GM12878 (cell line): ENCODE data around the gene ZNF615. TPM values are rescaled to one million over a fixed set of nuclear protein-coding genes. Genes with fewer than 3 reads are reported as not detected.

Source experiments
- ATAC-seq: fragments of 200-7000 bp; cut with Tn5 transposase; 3 replicates; pipeline ENCODE4 v1.9.1; 2020; ENCODE audit warnings: mild to moderate bottlenecking, moderate library complexity
- BruUV-seq: library from RNA; stranded (reverse); fragments of 400-500 nt; replicated peaks from 2 replicates; lab custom pipeline; 2021; lab: Mats Ljungman, UMichigan
- CTCF ChIA-PET: fragments of 300-600 bp; sonication (Branson Sonifier 250); formaldehyde crosslinking; extraction: SDS; loops from one replicate; lab custom pipeline; 2021; ENCODE audit warnings: inconsistent platforms; lab: Yijun Ruan, JAX
- POLR2A ChIA-PET: fragments of 350-600 bp; formaldehyde crosslinking; extraction: SDS; loops from one replicate; lab custom pipeline; 2021; ENCODE audit warnings: inconsistent platforms; lab: Charles Lee
- RAD21 ChIA-PET: fragments of 300-600 bp; sonication (Branson Sonifier 250); formaldehyde crosslinking; loops from one replicate; lab custom pipeline; 2023; ENCODE audit warnings: antibody characterized with exemption; ENCODE audit not compliant: unreplicated experiment; lab: Charles Lee
- SMC1A ChIA-PET: fragments of 300-600 bp; sonication (Branson Sonifier 250); formaldehyde crosslinking; loops from one replicate; lab custom pipeline; 2023; ENCODE audit not compliant: unreplicated experiment, uncharacterized antibody; lab: Charles Lee
- DNase-seq: peaks from one replicate; pipeline ENCODE4 v3.0.0-alpha.2; 2011; ENCODE audit warnings: low read depth, low spot score
- FAIRE-seq: peaks from 3 replicates; lab custom pipeline; 2011; peaks lifted over from hg19 to GRCh38; lab: Jason Lieb, UNC
- H2AFZ ChIP-seq: 2 replicates; pipeline ENCODE4 v1.6.0; 2011; ENCODE audit warnings: low read depth, low read length, control low read depth; ENCODE audit not compliant: control insufficient read depth
- H3K27ac ChIP-seq: 2 replicates; pipeline ENCODE4 v1.5.1; 2011; ENCODE audit warnings: control low read depth; ENCODE audit not compliant: control insufficient read depth, insufficient read depth
- H3K27me3 ChIP-seq, 2 experiments: replicated peaks in 1 of 2; 2 replicates each; pipeline versions ENCODE4 v1.6.0 to v1.6.1; 2011; ENCODE audit warnings: low read length in 1 of 2; ENCODE audit not compliant: control insufficient read depth in 2 of 2, insufficient read depth in 2 of 2
- H3K36me3 ChIP-seq, 2 experiments: 2 replicates each; pipeline ENCODE4 v1.5.1; 2011; ENCODE audit warnings: low read length in 1 of 2; ENCODE audit not compliant: control insufficient read depth in 2 of 2, insufficient read depth in 2 of 2
- H3K4me1 ChIP-seq: 2 replicates; pipeline ENCODE4 v1.6.1; 2011; ENCODE audit warnings: mild to moderate bottlenecking, low read length, moderate library complexity, mixed read lengths; ENCODE audit not compliant: control insufficient read depth, insufficient read depth
- H3K4me2 ChIP-seq: 2 replicates; pipeline ENCODE4 v1.6.0; 2011; ENCODE audit warnings: control low read depth; ENCODE audit not compliant: control insufficient read depth, insufficient read depth
- H3K4me3 ChIP-seq: fragments of 200-600 bp; sonication (generic); 2 replicates; pipeline ENCODE4 v1.5.1; 2016
- H3K79me2 ChIP-seq: 2 replicates; pipeline ENCODE4 v1.6.0; 2011; ENCODE audit warnings: low read length; ENCODE audit not compliant: control insufficient read depth, insufficient read depth
- H3K9ac ChIP-seq: 2 replicates; pipeline ENCODE4 v1.8.0; 2011; ENCODE audit warnings: low read length, control low read depth, mixed read lengths; ENCODE audit not compliant: control insufficient read depth, insufficient read depth
- H3K9me3 ChIP-seq: replicated peaks from 3 replicates; pipeline ENCODE4 v1.5.1; 2011; ENCODE audit warnings: mild to moderate bottlenecking, low read length; ENCODE audit not compliant: control insufficient read depth, insufficient read depth
- H4K20me1 ChIP-seq: 2 replicates; pipeline ENCODE4 v1.6.0; 2011; ENCODE audit not compliant: control insufficient read depth, insufficient read depth
- BHLHE40 ChIP-seq, 2 experiments: fragments of 450-650 bp in 1 of 2; IDR thresholded peaks; 2 replicates each; pipeline ENCODE4 v1.6.1; 2011 to 2017; ENCODE audit warnings: low read depth in 2 of 2, borderline replicate concordance in 1 of 2, improper control_type of control experiment in 1 of 2, low read length in 1 of 2, mild to moderate bottlenecking in 1 of 2
- CBX5 ChIP-seq: sonication (generic); IDR thresholded peaks from 2 replicates; pipeline ENCODE4 v1.6.1; 2016; ENCODE audit warnings: low read depth, moderate library complexity, mild to moderate bottlenecking, inconsistent platforms
- KAT2A ChIP-seq: conservative IDR thresholded peaks from 2 replicates; pipeline ENCODE4 v1.6.1; 2011; ENCODE audit warnings: low read depth, low read length; ENCODE audit not compliant: control insufficient read depth
- NBN ChIP-seq: fragments of 450-650 bp; IDR thresholded peaks from 2 replicates; pipeline ENCODE4 v1.6.1; 2016
- POLR2AphosphoS5 ChIP-seq: IDR thresholded peaks from 2 replicates; pipeline ENCODE4 v1.6.1; 2011; ENCODE audit warnings: mild to moderate bottlenecking, low read length, inconsistent platforms
- SP1 ChIP-seq: IDR thresholded peaks from one replicate; pipeline ENCODE4 v1.6.1; 2011; ENCODE audit warnings: low read depth, low read length
- WRNIP1 ChIP-seq: IDR thresholded peaks from 2 replicates; pipeline ENCODE4 v1.6.1; 2011; ENCODE audit warnings: low read depth, low read length, improper control_type of control experiment, borderline replicate concordance
- WGBS: methylation state at CpG from one replicate; pipeline ENCODE4 v1.1.6; 2016; ENCODE audit warnings: low lambda C conversion rate; ENCODE audit not compliant: insufficient replicate concordance, insufficient coverage; ENCODE audit errors: missing lambda C conversion rate; 5-methylcytosine and 5-hydroxymethylcytosine counted together
- in situ Hi-C: fragments of 300-500 bp; cut with MboI; formaldehyde crosslinking; loops from 9 replicates; pipeline ENCODE4 v1.14.3; 2018; ENCODE audit warnings: mixed read lengths
- intact Hi-C: fragments of 100-400 bp; cut with micrococcal nuclease; formaldehyde crosslinking; loops from one replicate; pipeline ENCODE4 v1.14.2; 2022; ENCODE audit not compliant: unreplicated experiment
- polyA plus RNA-seq, 11 experiments: library from polyadenylated mRNA; depleted of rRNA in 4 of 11; unstranded in 6 of 11; stranded (reverse) in 5 of 11; fragments of >200 nt; fragmentation: Nextera tagmentation in 4 of 11; fragmentation: Illumina TruSeq in 1 of 11; extraction: Ambion mirVana in 4 of 11; extraction: Trizol in 1 of 11; gene quantifications; 1 replicate in 1 of 11; 2 replicates in 10 of 11; pipeline versions ENCODE4 v1.2.1 to v1.2.3, GENCODE V29; 2011 to 2016; ENCODE audit warnings: inconsistent platforms in 2 of 11, missing spikeins in 2 of 11, low read depth in 1 of 11
- total RNA-seq, 4 experiments: library from RNA; depleted of rRNA in 3 of 4; stranded (reverse); fragments of >200 nt in 3 of 4; fragmentation: Illumina TruSeq in 1 of 4; extraction: Trizol in 1 of 4; gene quantifications; 2 replicates each; pipeline versions ENCODE4 v1.2.1 to v1.2.3, GENCODE V29; 2013 to 2021
- TF ChIP-seq, protein P1 (sequence below): fragments of 450-650 bp; IDR thresholded peaks from 2 replicates; pipeline ENCODE4 v1.6.1; 2018; ENCODE audit warnings: borderline replicate concordance, mild to moderate bottlenecking; ENCODE audit not compliant: partially characterized antibody
- TF ChIP-seq, protein P2 (sequence below): fragments of 450-650 bp; conservative IDR thresholded peaks from 2 replicates; pipeline ENCODE4 v1.6.1; 2017; ENCODE audit warnings: mild to moderate bottlenecking, moderate library complexity
- TF ChIP-seq, protein P3 (sequence below): fragments of 450-650 bp; IDR thresholded peaks from 2 replicates; pipeline ENCODE4 v1.6.1; 2017; ENCODE audit warnings: mild to moderate bottlenecking
- TF ChIP-seq, protein P4 (sequence below): fragments of 450-650 bp; IDR thresholded peaks from 2 replicates; pipeline ENCODE4 v1.6.1; 2017; ENCODE audit warnings: low read depth, mild to moderate bottlenecking, moderate library complexity

The ZNF615 gene
- total and polyA plus RNA-seq, 10 of the 15 experiments (the other 5 are each of a cell fraction or from before 2014, with no cell fraction given) = 1.7 to 7.2 (median 4.2) TPM

DNA sequence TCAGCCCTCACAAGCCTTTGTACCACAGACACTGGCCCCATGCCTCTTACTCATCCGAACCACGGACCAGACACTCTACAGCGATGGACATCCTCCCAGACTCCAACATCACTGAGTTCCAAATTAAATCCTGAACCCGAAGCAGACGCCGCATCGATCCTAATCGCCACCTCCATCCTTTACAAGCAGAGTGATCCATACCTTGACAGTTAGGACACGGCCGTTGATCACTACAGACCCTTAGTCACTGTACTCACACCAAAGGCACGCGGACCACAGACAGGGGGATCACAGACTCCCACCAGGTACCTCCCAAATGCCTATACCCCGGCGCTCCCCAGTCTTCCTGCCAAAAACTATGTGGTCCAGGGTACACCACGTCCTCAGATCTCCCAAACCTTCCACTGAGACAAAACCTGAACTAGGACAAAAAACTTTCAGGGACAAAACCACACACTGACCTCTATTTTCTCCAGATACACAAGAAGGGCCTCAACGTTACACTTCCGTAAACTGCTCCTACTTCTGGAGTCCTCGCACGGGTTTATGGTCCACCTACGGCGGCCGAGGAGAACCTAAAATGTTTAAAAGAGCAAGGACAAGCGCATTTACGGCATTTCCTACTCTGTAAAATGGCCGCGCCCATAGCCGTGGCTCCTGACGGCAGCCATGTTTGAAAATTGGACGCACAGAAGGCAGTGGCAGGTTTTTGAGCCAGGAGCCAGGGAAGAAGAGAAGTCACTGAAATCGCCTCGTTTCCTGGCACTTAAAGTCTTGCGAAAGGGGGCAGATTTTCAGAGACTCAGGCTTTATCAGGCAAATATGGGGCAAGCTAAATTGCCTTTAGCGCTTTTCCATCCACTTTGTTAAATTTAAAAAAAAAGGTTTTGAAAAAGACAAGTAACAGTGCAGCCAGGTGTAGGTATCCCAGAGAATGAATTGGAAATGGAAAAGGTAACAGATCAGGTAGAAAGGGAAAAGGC, 21.4 kb downstream of the ZNF615 start, which contains the start of gene ZNF350:
ZNF350 (minus strand) TSS at position 532 of the 983 bp plus-strand sequence. CDS start 12,480 bp downstream, outside the sequence.
- intact Hi-C loops (loop anchor here (1.0 to 2.0 kb wide), 2 partner anchors 22 to 60 kb away; partner anchors contain the start of genes ZNF613 and ZNF615), in situ Hi-C loops (no loop called here)
- ChIA-PET POLR2A (no interaction called here), RAD21 (no interaction called here), SMC1A (no interaction called here), CTCF (interaction anchor here (0.6 kb wide), 1 partner anchor 20 kb away, joined by 3 read pairs; no protein-coding TSS in a partner anchor)
- Histone ChIP-seq H3K9me3 (peaks cover 13% of the 10 kb centered on the region; the same call in 2 of the 3 replicates), H3K79me2 (peaks cover 16% of the 10 kb centered on the region), H3K27ac (peak within 1 kb of the TSS; percentile 85), H3K9ac (peak within 1 kb of the TSS; percentile 97), H3K4me1 (no peaks in the 10 kb centered on the region), H3K4me3 (peak within 1 kb of the TSS; percentile 94), H2AFZ (peak within 1 kb of the TSS; percentile 98), H3K4me2 (peak within 1 kb of the TSS; percentile 74), H3K27me3 (no peaks in the 10 kb centered on the region), H4K20me1 (no peaks in the 10 kb centered on the region), H3K36me3 (no peaks in the 10 kb centered on the region; a peak in 1 of 4 replicates)
- WGBS = 11% methylated on average over 33 of the region's 33 CpGs
- DNase-seq (peak; percentile 84), ATAC-seq (peak; percentile 98), FAIRE-seq (peak; percentile 99)
- BruUV-seq = TSS peak; percentile 77
- TF ChIP-seq, protein P1, sequence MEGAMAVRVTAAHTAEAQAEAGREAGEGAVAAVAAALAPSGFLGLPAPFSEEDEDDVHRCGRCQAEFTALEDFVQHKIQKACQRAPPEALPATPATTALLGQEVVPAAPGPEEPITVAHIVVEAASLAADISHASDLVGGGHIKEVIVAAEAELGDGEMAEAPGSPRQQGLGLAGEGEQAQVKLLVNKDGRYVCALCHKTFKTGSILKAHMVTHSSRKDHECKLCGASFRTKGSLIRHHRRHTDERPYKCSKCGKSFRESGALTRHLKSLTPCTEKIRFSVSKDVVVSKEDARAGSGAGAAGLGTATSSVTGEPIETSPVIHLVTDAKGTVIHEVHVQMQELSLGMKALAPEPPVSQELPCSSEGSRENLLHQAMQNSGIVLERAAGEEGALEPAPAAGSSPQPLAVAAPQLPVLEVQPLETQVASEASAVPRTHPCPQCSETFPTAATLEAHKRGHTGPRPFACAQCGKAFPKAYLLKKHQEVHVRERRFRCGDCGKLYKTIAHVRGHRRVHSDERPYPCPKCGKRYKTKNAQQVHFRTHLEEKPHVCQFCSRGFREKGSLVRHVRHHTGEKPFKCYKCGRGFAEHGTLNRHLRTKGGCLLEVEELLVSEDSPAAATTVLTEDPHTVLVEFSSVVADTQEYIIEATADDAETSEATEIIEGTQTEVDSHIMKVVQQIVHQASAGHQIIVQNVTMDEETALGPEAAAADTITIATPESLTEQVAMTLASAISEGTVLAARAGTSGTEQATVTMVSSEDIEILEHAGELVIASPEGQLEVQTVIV = peak; percentile 96
- TF ChIP-seq, protein P2, sequence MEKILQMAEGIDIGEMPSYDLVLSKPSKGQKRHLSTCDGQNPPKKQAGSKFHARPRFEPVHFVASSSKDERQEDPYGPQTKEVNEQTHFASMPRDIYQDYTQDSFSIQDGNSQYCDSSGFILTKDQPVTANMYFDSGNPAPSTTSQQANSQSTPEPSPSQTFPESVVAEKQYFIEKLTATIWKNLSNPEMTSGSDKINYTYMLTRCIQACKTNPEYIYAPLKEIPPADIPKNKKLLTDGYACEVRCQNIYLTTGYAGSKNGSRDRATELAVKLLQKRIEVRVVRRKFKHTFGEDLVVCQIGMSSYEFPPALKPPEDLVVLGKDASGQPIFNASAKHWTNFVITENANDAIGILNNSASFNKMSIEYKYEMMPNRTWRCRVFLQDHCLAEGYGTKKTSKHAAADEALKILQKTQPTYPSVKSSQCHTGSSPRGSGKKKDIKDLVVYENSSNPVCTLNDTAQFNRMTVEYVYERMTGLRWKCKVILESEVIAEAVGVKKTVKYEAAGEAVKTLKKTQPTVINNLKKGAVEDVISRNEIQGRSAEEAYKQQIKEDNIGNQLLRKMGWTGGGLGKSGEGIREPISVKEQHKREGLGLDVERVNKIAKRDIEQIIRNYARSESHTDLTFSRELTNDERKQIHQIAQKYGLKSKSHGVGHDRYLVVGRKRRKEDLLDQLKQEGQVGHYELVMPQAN = peak; percentile 51; the same call in 1 of the 2 replicates
- TF ChIP-seq BHLHE40 (IDR thresholded peaks at IDR 0.05; ENCODE audit: borderline replicate concordance in 1 of 2, low read depth in 2 of 2, low read length in 1 of 2) (peak in 1 of 2 experiments; percentile 52; a peak in 1 of 4 replicates), NBN (peak; percentile 48; the same call in 1 of the 2 replicates), KAT2A (no peak), SP1 (peak; percentile 52), CBX5 (peak; percentile 83; the same call in 1 of the 2 replicates), WRNIP1 (0 out of 2 replicates have a peak, but pooled peaks have one; percentile 24), POLR2AphosphoS5 (peak; percentile 83)
- TF ChIP-seq, protein P3, sequence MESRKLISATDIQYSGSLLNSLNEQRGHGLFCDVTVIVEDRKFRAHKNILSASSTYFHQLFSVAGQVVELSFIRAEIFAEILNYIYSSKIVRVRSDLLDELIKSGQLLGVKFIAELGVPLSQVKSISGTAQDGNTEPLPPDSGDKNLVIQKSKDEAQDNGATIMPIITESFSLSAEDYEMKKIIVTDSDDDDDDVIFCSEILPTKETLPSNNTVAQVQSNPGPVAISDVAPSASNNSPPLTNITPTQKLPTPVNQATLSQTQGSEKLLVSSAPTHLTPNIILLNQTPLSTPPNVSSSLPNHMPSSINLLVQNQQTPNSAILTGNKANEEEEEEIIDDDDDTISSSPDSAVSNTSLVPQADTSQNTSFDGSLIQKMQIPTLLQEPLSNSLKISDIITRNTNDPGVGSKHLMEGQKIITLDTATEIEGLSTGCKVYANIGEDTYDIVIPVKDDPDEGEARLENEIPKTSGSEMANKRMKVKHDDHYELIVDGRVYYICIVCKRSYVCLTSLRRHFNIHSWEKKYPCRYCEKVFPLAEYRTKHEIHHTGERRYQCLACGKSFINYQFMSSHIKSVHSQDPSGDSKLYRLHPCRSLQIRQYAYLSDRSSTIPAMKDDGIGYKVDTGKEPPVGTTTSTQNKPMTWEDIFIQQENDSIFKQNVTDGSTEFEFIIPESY = peak; percentile 50; the same call in 1 of the 2 replicates
- TF ChIP-seq, protein P4, sequence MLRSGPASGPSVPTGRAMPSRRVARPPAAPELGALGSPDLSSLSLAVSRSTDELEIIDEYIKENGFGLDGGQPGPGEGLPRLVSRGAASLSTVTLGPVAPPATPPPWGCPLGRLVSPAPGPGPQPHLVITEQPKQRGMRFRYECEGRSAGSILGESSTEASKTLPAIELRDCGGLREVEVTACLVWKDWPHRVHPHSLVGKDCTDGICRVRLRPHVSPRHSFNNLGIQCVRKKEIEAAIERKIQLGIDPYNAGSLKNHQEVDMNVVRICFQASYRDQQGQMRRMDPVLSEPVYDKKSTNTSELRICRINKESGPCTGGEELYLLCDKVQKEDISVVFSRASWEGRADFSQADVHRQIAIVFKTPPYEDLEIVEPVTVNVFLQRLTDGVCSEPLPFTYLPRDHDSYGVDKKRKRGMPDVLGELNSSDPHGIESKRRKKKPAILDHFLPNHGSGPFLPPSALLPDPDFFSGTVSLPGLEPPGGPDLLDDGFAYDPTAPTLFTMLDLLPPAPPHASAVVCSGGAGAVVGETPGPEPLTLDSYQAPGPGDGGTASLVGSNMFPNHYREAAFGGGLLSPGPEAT = peak; percentile 78
